Spleen (tissue), 11 donors: ENCODE measurements around the gene SNX8. TPM values are rescaled to one million over a fixed set of nuclear protein-coding genes. Genes with fewer than 3 reads are reported as not detected.

Experiments used
- DNase-seq: peaks from one replicate; pipeline ENCODE4 v3.0.0-alpha.2; 2020
- H3K27ac ChIP-seq, 8 donors: fragments of 200-600 bp; sonication (generic) in 7 of 8; 1 replicate in 4 of 8; 2 replicates in 4 of 8; pipeline versions ENCODE4 v1.5.0 to v1.8.0; 2016 to 2021; ENCODE audit warnings: inconsistent platforms in 4 of 8, mild to moderate bottlenecking in 4 of 8, moderate library complexity in 1 of 8
- H3K27me3 ChIP-seq, 7 donors: fragments of 200-600 bp; sonication (generic) in 6 of 7; replicated peaks in 1 of 7; 1 replicate in 4 of 7; 2 replicates in 3 of 7; pipeline versions ENCODE4 v1.5.0 to v1.8.0; 2016 to 2021; ENCODE audit warnings: inconsistent platforms in 3 of 7, mild to moderate bottlenecking in 1 of 7
- H3K36me3 ChIP-seq, 6 donors: fragments of 200-600 bp; sonication (generic) in 5 of 6; 1 replicate in 4 of 6; 2 replicates in 2 of 6; pipeline versions ENCODE4 v1.5.0 to v1.8.0; 2016 to 2021; ENCODE audit warnings: inconsistent platforms in 2 of 6
- H3K4me1 ChIP-seq, 6 donors: fragments of 200-600 bp; sonication (generic) in 5 of 6; 1 replicate in 3 of 6; 2 replicates in 3 of 6; pipeline versions ENCODE4 v1.5.0 to v1.8.0; 2016 to 2021; ENCODE audit warnings: inconsistent platforms in 3 of 6
- H3K4me3 ChIP-seq, 8 donors: fragments of 200-600 bp; sonication (generic) in 7 of 8; 1 replicate in 4 of 8; 2 replicates in 4 of 8; pipeline versions ENCODE4 v1.5.0 to v1.8.0; 2016 to 2021; ENCODE audit warnings: inconsistent platforms in 4 of 8, mild to moderate bottlenecking in 4 of 8, moderate library complexity in 2 of 8
- H3K9me3 ChIP-seq, 8 donors: fragments of 200-600 bp; sonication (generic) in 7 of 8; 1 replicate in 4 of 8; 2 replicates in 4 of 8; pipeline versions ENCODE4 v1.5.0 to v1.8.0; 2016 to 2021; ENCODE audit warnings: inconsistent platforms in 4 of 8
- CTCF ChIP-seq, 11 experiments: fragments of 200-600 bp in 7 of 11; fragments of 450-650 bp in 4 of 11; sonication (generic) in 4 of 11; IDR thresholded peaks in 8 of 11; conservative IDR thresholded peaks in 3 of 11; 1 replicate in 7 of 11; 2 replicates in 4 of 11; pipeline versions ENCODE4 v1.4.0 to v1.8.0; 2016 to 2021; ENCODE audit warnings: antibody characterized with exemption in 11 of 11, inconsistent platforms in 4 of 11, mild to moderate bottlenecking in 1 of 11
- POLR2A ChIP-seq, 3 donors: fragments of 450-650 bp; IDR thresholded peaks; one replicate each; pipeline ENCODE4 v1.5.1; 2017; ENCODE audit warnings: antibody characterized with exemption in 3 of 3, mild to moderate bottlenecking in 1 of 3
- POLR2AphosphoS5 ChIP-seq, 3 donors: sonication (generic); formaldehyde crosslinking; IDR thresholded peaks; one replicate each; pipeline ENCODE4 v1.5.1; 2017; ENCODE audit warnings: antibody characterized with exemption in 3 of 3
- WGBS, 5 donors: extraction: QIAGEN DNeasy Blood & Tissue Kit in 3 of 5; methylation state at CpG; one replicate each; pipeline versions ENCODE4 v1.1.5 to v1.1.7; 2013 to 2018; 5-methylcytosine and 5-hydroxymethylcytosine counted together
- intact Hi-C: fragments of 100-400 bp; cut with DNase I; formaldehyde crosslinking; loops from one replicate; pipeline ENCODE4 v1.15.0; 2023; ENCODE audit warnings: low total_unique reads
- polyA plus RNA-seq, 3 donors: library from polyadenylated mRNA; stranded (reverse); fragments of 200-250 nt; gene quantifications; one replicate each; pipeline ENCODE4 v1.2.1, GENCODE V29; 2013
- total RNA-seq, 7 donors: library from RNA; depleted of rRNA in 3 of 7; stranded (reverse); fragments of >200 nt in 3 of 7; fragmentation: NEBNext Ultra II Directional in 4 of 7; extraction: Animal tissue kit (Norgen Biotek cat#: 25700) in 4 of 7; gene quantifications; one replicate each; pipeline versions ENCODE4 v1.1.0 to v1.2.1, GENCODE V29; 2016 to 2021
- donor health status: healthy with polysubstance abuse.
- donor health status: DM: no; HTN: no; CAD: no; lungs with moderate emphysema.
- donor health status: DM: no; HTN: no; CAD: no.
- donor health status: Bipolar disorder and iron deficiency.
- donor health status: healthy.
- donor health status: DM: no; HTN: no; CAD: no.
- donor health status: DM: yes; HTN: yes; CAD: no.

The SNX8 gene
- total and polyA plus RNA-seq, 10 donors: 48.8 to 196 (median 86.8) TPM

DNA sequence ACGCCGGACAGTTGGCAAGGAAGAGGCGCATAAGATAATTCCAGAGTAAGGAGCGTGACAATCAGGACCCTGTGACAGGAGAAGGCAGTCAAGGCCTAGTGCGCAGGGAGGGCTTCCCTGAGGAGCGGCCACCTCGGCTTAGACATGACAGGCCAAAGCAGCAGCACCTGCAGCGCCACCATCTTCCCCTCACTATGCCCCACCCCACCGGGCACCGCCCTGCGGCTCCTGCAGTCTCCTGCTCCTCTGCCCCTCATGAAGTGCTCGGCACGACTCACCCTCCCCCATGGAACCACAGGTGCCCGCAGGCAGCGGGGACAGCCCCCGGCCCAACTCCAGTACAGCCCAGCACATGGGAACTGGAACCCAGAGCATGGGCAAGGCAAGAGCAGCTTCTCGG lies 93.3 kb downstream of the SNX8 start:
- intact Hi-C loops: no loop called here
- peaks cover 0 to 23% (median 5%) of the 10 kb centered on the region in 6 donors for H3K4me1 ChIP-seq
- no peak for DNase-seq
- no peak overlapping the region for H3K27ac ChIP-seq
- H3K36me3 ChIP-seq: peaks cover 3 to 100% (median 79%) of the 10 kb centered on the region in 6 donors
- no peak overlapping the region for H3K4me3 ChIP-seq
- no peaks in the 10 kb centered on the region for H3K27me3 ChIP-seq
- no peaks in the 10 kb centered on the region for H3K9me3 ChIP-seq
- 88 to 96% (median 94%) methylated on average over 15 to 17 of the region's 17 CpGs for WGBS, 5 donors
- no peak for TF ChIP-seq CTCF (IDR thresholded peaks at IDR 0.05 in 8 of 11, conservative IDR thresholded peaks at IDR 0.05 in 3 of 11)
- no peak for TF ChIP-seq POLR2A (IDR thresholded peaks at IDR 0.05)

GRCh38 chr7:2220506-2220905 lies 93.7 kb downstream of the SNX8 start:
- no peaks in the 10 kb centered on the region for H3K27me3 ChIP-seq
- intact Hi-C loops: no loop called here
- H3K27ac ChIP-seq: no peak overlapping the region
- H3K4me1 ChIP-seq: peaks cover 0 to 19% (median 5%) of the 10 kb centered on the region in 6 donors
- 87 to 96% (median 94%) methylated on average over 16 of the region's 16 CpGs for WGBS, 5 donors
- H3K9me3 ChIP-seq: no peaks in the 10 kb centered on the region
- TF ChIP-seq POLR2A (IDR thresholded peaks at IDR 0.05) (no peak), CTCF (IDR thresholded peaks at IDR 0.05 in 8 of 11, conservative IDR thresholded peaks at IDR 0.05 in 3 of 11) (no peak), POLR2AphosphoS5 (IDR thresholded peaks at IDR 0.05) (no peak)
- peaks cover 3 to 100% (median 79%) of the 10 kb centered on the region in 6 donors for H3K36me3 ChIP-seq
- no peak overlapping the region for H3K4me3 ChIP-seq
- no peak for DNase-seq

DNA sequence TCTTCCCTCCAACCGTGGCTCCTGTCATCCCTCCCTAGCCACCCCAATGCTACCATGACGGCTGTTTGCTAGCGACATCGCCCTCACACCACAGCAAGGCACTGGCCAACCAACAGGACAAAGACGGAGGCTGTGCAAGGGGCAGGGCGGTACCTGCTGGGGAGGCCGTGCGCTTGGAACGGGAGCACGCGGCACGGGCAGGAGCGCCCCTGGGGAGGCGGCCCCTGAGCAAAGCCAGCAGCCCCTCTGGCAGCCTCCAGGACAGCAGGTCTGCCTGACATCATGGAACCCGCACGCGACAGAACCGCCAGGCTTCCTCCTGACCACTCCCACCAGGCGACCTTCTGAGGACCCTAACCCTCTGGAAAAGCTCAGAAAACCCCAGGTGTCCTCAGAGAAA lies 94.2 kb downstream of the SNX8 start:
- Histone ChIP-seq H3K9me3 (no peaks in the 10 kb centered on the region), H3K4me3 (no peak overlapping the region), H3K27ac (no peak overlapping the region), H3K36me3 (peaks cover 3 to 100% (median 79%) of the 10 kb centered on the region in 6 donors), H3K4me1 (peaks cover 0 to 14% (median 3%) of the 10 kb centered on the region in 6 donors), H3K27me3 (no peaks in the 10 kb centered on the region)
- DNase-seq: no peak
- intact Hi-C loops: no loop called here
- 91 to 96% (median 95%) methylated on average over 12 to 19 of the region's 19 CpGs for WGBS, 5 donors
- TF ChIP-seq CTCF (IDR thresholded peaks at IDR 0.05 in 8 of 11, conservative IDR thresholded peaks at IDR 0.05 in 3 of 11): no peak
- TF ChIP-seq POLR2A (IDR thresholded peaks at IDR 0.05): no peak

DNA sequence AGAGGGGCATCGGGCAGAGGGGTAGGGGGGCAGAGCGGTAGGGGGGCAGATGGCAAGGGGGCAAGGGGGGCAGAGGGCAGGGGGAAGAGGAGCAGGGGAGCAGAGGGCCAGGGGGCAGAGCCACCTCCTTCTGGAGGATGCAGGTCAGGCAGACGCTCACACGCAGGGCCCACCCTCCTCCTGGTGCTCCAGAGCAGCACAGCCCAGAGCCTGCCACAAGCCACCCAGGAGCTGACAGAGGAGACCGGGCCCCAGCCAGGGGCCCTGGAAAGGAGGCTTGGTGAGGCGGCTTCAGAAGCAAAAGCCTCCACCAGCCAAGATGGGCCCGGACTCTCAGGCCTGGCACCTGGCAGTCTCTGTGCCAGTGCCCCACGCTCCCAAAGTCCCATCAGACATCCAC lies 94.6 kb downstream of the SNX8 start:
- TF ChIP-seq POLR2A (IDR thresholded peaks at IDR 0.05) (no peak), POLR2AphosphoS5 (IDR thresholded peaks at IDR 0.05) (no peak)
- peaks cover 3 to 100% (median 81%) of the 10 kb centered on the region in 6 donors for H3K36me3 ChIP-seq
- 88 to 100% (median 97%) methylated on average over 6 to 8 of the region's 8 CpGs for WGBS, 5 donors
- intact Hi-C loops: no loop called here
- DNase-seq: no peak
- H3K4me1 ChIP-seq: peaks cover 0 to 10% (median 3%) of the 10 kb centered on the region in 6 donors
- H3K27ac ChIP-seq: no peak overlapping the region
- H3K4me3 ChIP-seq: no peak overlapping the region
- H3K9me3 ChIP-seq: no peaks in the 10 kb centered on the region
- H3K27me3 ChIP-seq: no peaks in the 10 kb centered on the region

- intact Hi-C loops: no loop called here
- 87 to 97% (median 93%) methylated on average over 14 to 15 of the region's 15 CpGs for WGBS, 5 donors
- Histone ChIP-seq H3K9me3 (no peaks in the 10 kb centered on the region), H3K27ac (no peak overlapping the region), H3K4me1 (peaks cover 0 to 5% (median 2%) of the 10 kb centered on the region in 6 donors), H3K27me3 (no peaks in the 10 kb centered on the region), H3K36me3 (peaks cover 3 to 100% (median 86%) of the 10 kb centered on the region in 6 donors), H3K4me3 (no peak overlapping the region)
- no peak for DNase-seq
- no peak for TF ChIP-seq CTCF (IDR thresholded peaks at IDR 0.05 in 8 of 11, conservative IDR thresholded peaks at IDR 0.05 in 3 of 11)
- TF ChIP-seq POLR2AphosphoS5 (IDR thresholded peaks at IDR 0.05): no peak
- no peak for TF ChIP-seq POLR2A (IDR thresholded peaks at IDR 0.05)
Observed at GRCh38 chr7:2219136-2219535, 95.1 kb downstream of the SNX8 start.
